Osteoblast (primary cell): ENCODE measurements around the gene MDC1. TPM values are rescaled to one million over a fixed set of nuclear protein-coding genes. Genes with fewer than 3 reads are reported as not detected.

Experiments used
- DNase-seq: peaks from one replicate; pipeline ENCODE4 v3.0.0; 2011; ENCODE audit warnings: low spot score, mixed read lengths; ENCODE audit not compliant: insufficient read length; ENCODE audit errors: missing footprints
- H2AFZ ChIP-seq: 2 replicates; pipeline ENCODE4 v1.6.0; 2011; ENCODE audit warnings: mild to moderate bottlenecking, low read length
- H3K27ac ChIP-seq: 2 replicates; pipeline ENCODE4 v1.5.1; 2011; ENCODE audit warnings: mild to moderate bottlenecking, low read depth, low read length, moderate library complexity
- H3K27me3 ChIP-seq: 2 replicates; pipeline ENCODE4 v1.6.0; 2012; ENCODE audit warnings: mild to moderate bottlenecking, control low read depth, inconsistent platforms, low read length, moderate library complexity; ENCODE audit not compliant: insufficient read depth
- H3K36me3 ChIP-seq: 2 replicates; pipeline ENCODE4 v1.5.1; 2011; ENCODE audit warnings: mild to moderate bottlenecking, low read length, control low read depth, moderate library complexity; ENCODE audit not compliant: insufficient read depth
- H3K4me1 ChIP-seq: 2 replicates; pipeline ENCODE4 v1.5.1; 2011; ENCODE audit warnings: mild to moderate bottlenecking, low read length, control low read depth, moderate library complexity; ENCODE audit not compliant: insufficient read depth
- H3K4me2 ChIP-seq: 2 replicates; pipeline ENCODE4 v1.6.0; 2011; ENCODE audit warnings: mild to moderate bottlenecking, low read length; ENCODE audit not compliant: insufficient read depth
- H3K4me3 ChIP-seq: fragments of 200-600 bp; sonication (generic); 3 replicates; pipeline ENCODE4 v1.5.1; 2012; ENCODE audit warnings: mild to moderate bottlenecking, low read length, inconsistent platforms; ENCODE audit not compliant: insufficient read depth
- H3K79me2 ChIP-seq: 2 replicates; pipeline ENCODE4 v1.6.0; 2012; ENCODE audit warnings: mild to moderate bottlenecking, low read length, control low read depth, inconsistent platforms; ENCODE audit not compliant: insufficient read depth
- H3K9me3 ChIP-seq: 2 replicates; pipeline ENCODE4 v1.5.1; 2011; ENCODE audit warnings: low read depth, low read length, control low read depth
- H4K20me1 ChIP-seq: 2 replicates; pipeline ENCODE4 v1.6.0; 2012; ENCODE audit warnings: mild to moderate bottlenecking, low read length, control low read depth; ENCODE audit not compliant: insufficient read depth
- total RNA-seq: library from RNA; depleted of rRNA; stranded (reverse); fragments of >200 nt; gene quantifications from 2 replicates; pipeline ENCODE4 v1.2.3, GENCODE V29; 2012
- TF ChIP-seq, protein P1 (sequence below): IDR thresholded peaks from 2 replicates; pipeline ENCODE4 v1.5.1; 2011; ENCODE audit warnings: mild to moderate bottlenecking, low read depth, low read length, moderate library complexity; ENCODE audit errors: extremely low read depth

MDC1 gene
- total RNA-seq, 1 donor = 5.1 TPM

DNA sequence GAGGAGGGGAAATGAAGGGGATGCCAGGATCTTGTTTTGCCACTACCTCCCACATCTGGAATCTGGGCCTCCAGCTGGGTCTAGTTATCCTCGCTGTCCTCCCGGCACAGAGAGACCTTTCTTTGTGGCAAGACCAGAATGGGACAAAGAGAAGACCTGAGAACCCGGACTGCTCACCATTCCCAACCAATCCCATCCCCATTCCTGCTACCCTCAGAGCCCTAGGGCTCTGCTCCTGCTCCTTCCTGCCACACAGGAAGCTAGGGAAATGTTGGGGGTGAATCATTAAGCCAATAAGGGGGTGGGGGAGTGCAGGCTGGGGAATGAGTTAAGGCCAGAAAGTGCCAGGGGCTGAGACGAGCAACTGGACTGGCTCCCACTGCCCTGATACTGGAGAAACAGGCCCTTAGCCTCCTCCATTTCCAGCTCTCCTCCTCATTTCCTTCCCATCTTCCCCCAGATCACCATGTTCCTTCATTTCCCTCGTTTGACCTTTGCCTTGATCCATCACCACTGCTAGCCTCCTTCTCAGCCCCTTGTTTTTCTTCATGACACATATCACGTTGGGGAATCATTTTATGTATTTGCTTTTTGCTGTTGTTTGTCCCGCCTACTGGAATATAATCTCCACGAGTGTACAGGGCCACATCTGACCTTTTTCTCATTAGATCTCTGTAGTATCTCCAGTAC, 31.9 kb upstream of the MDC1 start:
- Histone ChIP-seq H4K20me1 (peaks cover under 1% of the 10 kb centered on the region), H3K4me1 (peaks cover 49% of the 10 kb centered on the region), H3K36me3 (no peaks in the 10 kb centered on the region), H3K4me3 (no peak overlapping the region), H3K27ac (peak overlapping the region; percentile 89), H3K79me2 (peaks cover 2% of the 10 kb centered on the region), H3K27me3 (no peaks in the 10 kb centered on the region), H3K9me3 (no peaks in the 10 kb centered on the region), H2AFZ (peak overlapping the region; percentile 76), H3K4me2 (peak overlapping the region; percentile 3)
- no peak for DNase-seq
- TF ChIP-seq, protein P1, sequence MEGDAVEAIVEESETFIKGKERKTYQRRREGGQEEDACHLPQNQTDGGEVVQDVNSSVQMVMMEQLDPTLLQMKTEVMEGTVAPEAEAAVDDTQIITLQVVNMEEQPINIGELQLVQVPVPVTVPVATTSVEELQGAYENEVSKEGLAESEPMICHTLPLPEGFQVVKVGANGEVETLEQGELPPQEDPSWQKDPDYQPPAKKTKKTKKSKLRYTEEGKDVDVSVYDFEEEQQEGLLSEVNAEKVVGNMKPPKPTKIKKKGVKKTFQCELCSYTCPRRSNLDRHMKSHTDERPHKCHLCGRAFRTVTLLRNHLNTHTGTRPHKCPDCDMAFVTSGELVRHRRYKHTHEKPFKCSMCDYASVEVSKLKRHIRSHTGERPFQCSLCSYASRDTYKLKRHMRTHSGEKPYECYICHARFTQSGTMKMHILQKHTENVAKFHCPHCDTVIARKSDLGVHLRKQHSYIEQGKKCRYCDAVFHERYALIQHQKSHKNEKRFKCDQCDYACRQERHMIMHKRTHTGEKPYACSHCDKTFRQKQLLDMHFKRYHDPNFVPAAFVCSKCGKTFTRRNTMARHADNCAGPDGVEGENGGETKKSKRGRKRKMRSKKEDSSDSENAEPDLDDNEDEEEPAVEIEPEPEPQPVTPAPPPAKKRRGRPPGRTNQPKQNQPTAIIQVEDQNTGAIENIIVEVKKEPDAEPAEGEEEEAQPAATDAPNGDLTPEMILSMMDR = no peak

DNA sequence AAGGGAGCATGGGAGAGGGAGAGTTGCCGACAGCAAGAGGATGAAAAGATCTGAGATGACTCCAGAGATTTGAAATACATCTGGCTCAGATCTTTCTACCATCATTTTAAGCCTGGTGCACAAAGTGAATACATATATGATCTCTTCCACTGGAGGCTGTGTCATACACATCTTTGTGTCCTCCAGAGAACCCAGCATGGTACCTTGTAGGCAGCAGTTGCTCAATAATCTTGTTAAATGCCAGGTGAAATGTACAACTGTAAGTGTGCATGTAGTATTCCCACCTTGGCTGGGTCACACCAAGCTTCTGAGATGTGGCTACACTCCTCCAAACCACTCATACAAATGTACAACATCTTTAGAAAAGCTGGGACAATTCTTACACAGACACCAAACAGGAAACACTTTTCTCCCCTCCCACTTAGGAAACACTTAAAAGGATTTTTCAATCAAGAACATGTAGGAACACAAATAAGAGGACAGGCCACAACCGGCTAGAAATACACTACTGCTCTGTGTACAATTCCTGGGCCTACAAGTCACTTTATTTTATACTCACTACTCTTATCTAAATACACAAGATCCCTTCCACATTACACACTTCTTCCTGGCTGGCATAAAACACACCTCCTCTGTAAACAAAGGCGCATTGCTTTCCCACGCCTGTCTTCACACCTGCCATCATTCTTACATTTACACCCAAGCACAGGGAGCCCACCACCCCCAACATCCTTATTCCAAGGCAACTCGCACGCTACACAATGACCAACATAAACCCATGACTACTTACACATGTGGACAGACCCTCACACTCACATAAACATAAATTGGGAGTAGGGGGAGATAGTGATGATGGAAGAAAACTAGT, 31.1 kb upstream of the MDC1 start:
- peaks cover 10% of the 10 kb centered on the region for H3K79me2 ChIP-seq
- H3K27me3 ChIP-seq = no peaks in the 10 kb centered on the region
- H3K4me3 ChIP-seq = no peak overlapping the region
- peak; percentile 70 for DNase-seq
- peak overlapping the region; percentile 76 for H2AFZ ChIP-seq
- no peaks in the 10 kb centered on the region for H3K9me3 ChIP-seq
- H3K36me3 ChIP-seq = peaks cover 5% of the 10 kb centered on the region
- peaks cover 44% of the 10 kb centered on the region for H3K4me1 ChIP-seq
- peaks cover 9% of the 10 kb centered on the region for H4K20me1 ChIP-seq
- TF ChIP-seq, protein P1 = no peak
- H3K27ac ChIP-seq = peak overlapping the region; percentile 89
- H3K4me2 ChIP-seq = peak overlapping the region; percentile 3

DNA sequence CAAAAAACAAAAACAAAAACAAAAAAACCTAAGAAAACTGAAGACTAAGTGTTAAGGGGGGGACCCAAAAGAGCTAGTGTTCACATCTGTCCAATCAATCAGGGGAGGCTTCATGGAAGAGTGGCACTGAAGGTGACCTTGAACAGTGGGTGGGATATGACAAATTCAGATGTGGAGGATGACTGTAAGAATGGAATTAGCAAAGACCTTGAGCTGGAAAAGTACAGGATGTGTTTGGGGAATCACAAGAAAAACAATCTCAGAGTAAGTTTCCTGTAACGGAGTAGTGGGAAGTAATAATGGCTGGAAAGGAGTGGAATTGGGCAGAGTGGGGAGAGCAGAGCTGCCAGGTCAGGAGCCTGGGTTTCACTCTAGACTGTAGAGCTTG, 30.2 kb upstream of the MDC1 start:
- peaks cover 11% of the 10 kb centered on the region for H4K20me1 ChIP-seq
- H3K79me2 ChIP-seq = peaks cover 14% of the 10 kb centered on the region
- peak overlapping the region; percentile 49 for H2AFZ ChIP-seq
- no peaks in the 10 kb centered on the region for H3K9me3 ChIP-seq
- peaks cover 6% of the 10 kb centered on the region for H3K36me3 ChIP-seq
- no peak overlapping the region for H3K4me2 ChIP-seq
- no peak overlapping the region for H3K4me3 ChIP-seq
- peak overlapping the region; percentile 89 for H3K27ac ChIP-seq
- TF ChIP-seq, protein P1 = no peak
- peaks cover 38% of the 10 kb centered on the region for H3K4me1 ChIP-seq
- no peaks in the 10 kb centered on the region for H3K27me3 ChIP-seq
- peak; percentile 65 for DNase-seq
